ENCODE data around the gene AKTIP.
A peak's percentile ranks its signal among the peaks of the same experiment; 100 is the strongest.

The AKTIP gene

GRCh38 chr16:53476867-53477266 is 26.1 kb downstream of the AKTIP start:
- no peak for DNase-seq (ENCODE audit: low read depth)

GRCh38 chr16:53465606-53466280 is 37.3 kb downstream of the AKTIP start:
- DNase-seq (ENCODE audit: low read depth): peak; percentile 32

- no peak for DNase-seq (ENCODE audit: low read depth)
Observed at GRCh38 chr16:53458635-53459034, 44.4 kb downstream of the AKTIP start.

GRCh38 chr16:53457670-53458069 is 45.3 kb downstream of the AKTIP start:
- no peak for DNase-seq (ENCODE audit: low read depth)

GRCh38 chr16:53456625-53457024 is 46.4 kb downstream of the AKTIP start:
- DNase-seq (ENCODE audit: low read depth): no peak

GRCh38 chr16:53453928-53454327 is 49.1 kb downstream of the AKTIP start:
- no peak for DNase-seq (ENCODE audit: low read depth)

GRCh38 chr16:53449816-53450517 is 53.0 kb downstream of the AKTIP start:
- no peak for DNase-seq (ENCODE audit: low read depth)

- no peak for DNase-seq (ENCODE audit: low read depth)
Observed at GRCh38 chr16:53446090-53446489, 56.9 kb downstream of the AKTIP start.

GRCh38 chr16:53445534-53445933 is 57.5 kb downstream of the AKTIP start:
- DNase-seq (ENCODE audit: low read depth): no peak

Data from HS-5 (cell line).